GM23248 (cell line): ENCODE data around the gene TARP.
"Not testable (repeated sequence)": the region's sequence is repeated elsewhere in the genome, so short reads cannot be mapped to it uniquely, and the experiment has no call there.

Experiments
- EZH2 ChIP-seq: fragments of 200-600 bp; sonication (generic); IDR thresholded peaks from 2 replicates; pipeline ENCODE4 v1.6.1; 2018; ENCODE audit warnings: antibody characterized with exemption, mild to moderate bottlenecking; ENCODE audit not compliant: insufficient read depth, poor library complexity, severe bottlenecking
- EZH2phosphoT487 ChIP-seq: fragments of 200-600 bp; sonication (generic); IDR thresholded peaks from 2 replicates; pipeline ENCODE4 v1.6.1; 2018; ENCODE audit warnings: antibody characterized with exemption, moderate library complexity, mild to moderate bottlenecking, low read depth; ENCODE audit not compliant: insufficient read depth

DNA sequence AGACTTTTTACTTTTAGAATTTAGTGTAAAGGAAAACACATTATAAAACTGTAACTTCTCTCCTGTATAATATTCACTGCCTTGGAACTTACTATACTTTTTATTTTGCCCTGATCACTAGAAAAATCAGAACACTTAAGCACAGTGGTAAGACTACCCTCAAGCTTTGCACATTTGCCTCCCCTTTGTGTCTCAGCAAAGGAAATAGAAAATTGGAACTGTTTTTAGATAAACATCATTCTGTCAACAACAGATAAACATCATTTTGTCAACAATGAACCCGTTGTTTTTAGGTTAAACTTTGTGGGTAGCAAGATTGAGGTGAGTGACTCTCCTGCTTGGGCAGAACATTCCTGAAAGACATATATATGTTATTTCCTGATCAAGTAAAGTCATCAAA lies 8.8 kb downstream of the TARP start:
- not testable (repeated sequence) for TF ChIP-seq EZH2, EZH2phosphoT487
